ENCODE data around the gene KLHL12. TPM values are rescaled to one million over a fixed set of nuclear protein-coding genes. Genes with fewer than 3 reads are reported as not detected.

KLHL12 gene
- 31.5 TPM for total RNA-seq (ENCODE audit: unreplicated experiment)
- long read RNA-seq, transcript KLHL12-203 (12 exons, 3,359 nt) = major isoform, 15 of 18 reads
- long read RNA-seq, partial matches to known transcripts = 0 of 18 reads
- long read RNA-seq, other reads (novel, unspliced or antisense) = 3 of 18 reads

DNA sequence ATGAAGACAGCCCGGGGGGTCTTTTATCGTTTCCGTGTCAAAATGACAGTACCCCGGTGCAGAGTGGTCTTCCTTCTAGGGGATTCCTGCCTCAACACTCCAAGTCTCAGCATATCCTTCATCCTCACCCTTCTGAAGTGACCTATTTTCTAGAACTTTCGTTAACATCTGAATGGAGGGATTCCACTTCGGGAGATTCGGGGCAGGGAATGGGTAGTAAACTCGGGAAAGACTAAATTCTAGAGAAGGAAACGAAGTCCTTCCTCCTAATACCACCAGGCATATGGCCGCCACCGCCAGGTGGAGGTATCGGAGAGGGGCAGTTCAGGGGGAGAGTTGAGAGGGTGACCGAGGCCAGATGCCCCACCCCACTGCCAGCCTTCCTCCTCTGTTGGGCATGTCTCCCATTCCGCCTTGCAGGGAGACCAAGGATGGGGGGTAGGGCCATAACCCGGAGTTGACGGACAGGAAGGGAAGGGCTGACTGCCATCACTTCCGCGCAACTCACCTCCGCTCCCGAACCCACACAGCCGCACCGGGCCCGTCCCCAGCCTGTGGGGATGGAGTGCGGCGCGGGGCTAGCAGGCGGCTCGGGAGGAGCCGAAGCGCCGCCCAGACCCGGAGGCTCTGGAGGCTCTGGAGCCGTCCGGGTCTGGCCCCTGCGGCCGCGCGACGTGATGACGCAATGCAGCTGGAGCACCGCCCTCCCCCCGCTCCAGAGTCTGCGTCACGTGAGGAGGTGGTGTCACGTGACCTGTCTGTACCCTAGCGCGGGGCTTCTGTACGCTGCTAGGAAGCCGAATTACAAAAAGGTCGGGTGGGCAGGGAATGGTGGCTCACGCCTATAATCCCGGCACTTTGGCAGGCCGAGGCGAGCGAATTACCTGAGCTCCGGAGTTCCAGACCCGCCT lies at the start of gene KLHL12:
Gene KLHL12 (minus strand): TSS at position 654 of the 911 bp plus-strand sequence. CDS start 2,072 bp downstream, outside the sequence.
- peak within 1 kb of the TSS; percentile 99 for H3K4me3 Mint-ChIP-seq (ENCODE audit: unreplicated experiment)
- H3K27me3 Mint-ChIP-seq (ENCODE audit: unreplicated experiment) = peaks cover 2% of the 10 kb centered on the region
- H3K4me1 Mint-ChIP-seq (ENCODE audit: unreplicated experiment) = peaks cover 8% of the 10 kb centered on the region
- H3K36me3 Mint-ChIP-seq (ENCODE audit: low read depth, unreplicated experiment) = peaks cover 7% of the 10 kb centered on the region
- TF ChIP-seq CTCF (IDR thresholded peaks at IDR 0.05; ENCODE audit: unreplicated experiment) = peak; percentile 75
- peak; percentile 96 for DNase-seq (ENCODE audit: low spot score)
- no peaks in the 10 kb centered on the region for H3K9me3 Mint-ChIP-seq (ENCODE audit: unreplicated experiment)
- H3K27ac Mint-ChIP-seq (ENCODE audit: unreplicated experiment) = peak within 1 kb of the TSS; percentile 91

GRCh38 chr1:202976633-202977032 lies 49.6 kb upstream of the KLHL12 start:
- H3K27me3 Mint-ChIP-seq (ENCODE audit: unreplicated experiment) = no peaks in the 10 kb centered on the region
- no peak for TF ChIP-seq CTCF (IDR thresholded peaks at IDR 0.05; ENCODE audit: unreplicated experiment)
- H3K27ac Mint-ChIP-seq (ENCODE audit: unreplicated experiment) = no peak overlapping the region
- H3K4me1 Mint-ChIP-seq (ENCODE audit: unreplicated experiment) = no peaks in the 10 kb centered on the region
- no peak for DNase-seq (ENCODE audit: low spot score)
- H3K9me3 Mint-ChIP-seq (ENCODE audit: unreplicated experiment) = no peaks in the 10 kb centered on the region
- no peak overlapping the region for H3K4me3 Mint-ChIP-seq (ENCODE audit: unreplicated experiment)
- no peaks in the 10 kb centered on the region for H3K36me3 Mint-ChIP-seq (ENCODE audit: low read depth, unreplicated experiment)

DNA sequence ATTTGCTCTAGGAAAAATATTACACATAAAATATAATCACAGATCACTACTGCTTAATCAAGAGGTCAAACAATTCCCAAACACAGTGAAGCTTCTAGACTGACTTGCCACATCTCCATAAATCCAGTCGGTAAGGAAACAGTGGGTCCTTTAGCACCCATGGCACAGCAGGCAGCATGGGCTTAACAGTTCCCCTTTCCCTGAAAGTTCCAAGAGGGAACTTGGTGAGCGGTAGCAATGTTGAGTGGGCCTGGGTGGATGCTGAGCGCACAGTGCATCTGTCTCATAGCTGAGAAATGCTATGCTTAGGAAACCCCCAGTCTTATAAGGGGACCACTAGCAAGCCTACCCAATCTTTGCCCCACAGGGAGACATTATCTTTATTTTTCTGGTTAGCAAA lies 47.8 kb upstream of the KLHL12 start:
- DNase-seq (ENCODE audit: low spot score) = no peak
- Mint-ChIP-seq H3K4me3 (ENCODE audit: unreplicated experiment) (no peak overlapping the region), H3K27ac (ENCODE audit: unreplicated experiment) (no peak overlapping the region), H3K36me3 (ENCODE audit: low read depth, unreplicated experiment) (no peaks in the 10 kb centered on the region), H3K4me1 (ENCODE audit: unreplicated experiment) (no peaks in the 10 kb centered on the region), H3K9me3 (ENCODE audit: unreplicated experiment) (no peaks in the 10 kb centered on the region), H3K27me3 (ENCODE audit: unreplicated experiment) (no peaks in the 10 kb centered on the region)
- TF ChIP-seq CTCF (IDR thresholded peaks at IDR 0.05; ENCODE audit: unreplicated experiment) = no peak

GRCh38 chr1:202972046-202972445 lies 45.0 kb upstream of the KLHL12 start:
- peaks cover 5% of the 10 kb centered on the region for H3K27me3 Mint-ChIP-seq (ENCODE audit: unreplicated experiment)
- H3K4me3 Mint-ChIP-seq (ENCODE audit: unreplicated experiment) = no peak overlapping the region
- no peaks in the 10 kb centered on the region for H3K9me3 Mint-ChIP-seq (ENCODE audit: unreplicated experiment)
- no peak for TF ChIP-seq CTCF (IDR thresholded peaks at IDR 0.05; ENCODE audit: unreplicated experiment)
- no peak for DNase-seq (ENCODE audit: low spot score)
- no peaks in the 10 kb centered on the region for H3K36me3 Mint-ChIP-seq (ENCODE audit: low read depth, unreplicated experiment)
- H3K27ac Mint-ChIP-seq (ENCODE audit: unreplicated experiment) = no peak overlapping the region
- H3K4me1 Mint-ChIP-seq (ENCODE audit: unreplicated experiment) = peaks cover 19% of the 10 kb centered on the region

DNA sequence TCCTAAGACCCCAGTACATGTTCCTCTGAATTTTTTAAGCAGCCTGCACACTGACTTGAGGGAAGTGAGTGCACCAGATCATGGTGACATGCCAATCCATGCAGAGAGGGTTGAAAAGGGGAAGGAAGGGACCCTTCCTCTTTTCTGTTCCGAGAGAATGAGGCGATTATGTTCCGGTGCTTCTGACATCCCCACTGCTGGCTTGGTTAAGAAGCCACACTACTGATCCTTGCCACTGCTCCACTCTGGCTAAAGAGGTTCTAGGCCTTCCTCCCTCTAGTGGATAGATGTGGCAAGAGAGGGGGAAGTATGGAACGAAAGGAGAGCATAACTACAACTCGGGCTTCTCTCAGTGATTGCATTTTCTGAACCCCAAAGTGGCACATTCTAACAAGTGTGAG lies 41.9 kb upstream of the KLHL12 start:
- peak; percentile 55 for DNase-seq (ENCODE audit: low spot score)
- Mint-ChIP-seq H3K4me1 (ENCODE audit: unreplicated experiment) (peaks cover 30% of the 10 kb centered on the region), H3K36me3 (ENCODE audit: low read depth, unreplicated experiment) (peaks cover 7% of the 10 kb centered on the region), H3K9me3 (ENCODE audit: unreplicated experiment) (no peaks in the 10 kb centered on the region), H3K27me3 (ENCODE audit: unreplicated experiment) (peaks cover 5% of the 10 kb centered on the region), H3K27ac (ENCODE audit: unreplicated experiment) (peak overlapping the region; percentile 53), H3K4me3 (ENCODE audit: unreplicated experiment) (peak overlapping the region; percentile 59)
- TF ChIP-seq CTCF (IDR thresholded peaks at IDR 0.05; ENCODE audit: unreplicated experiment) = no peak

Data from endothelial cell (in vitro differentiated cells).